Measurements from ENCODE around the gene GLO1. TPM values are rescaled to one million over a fixed set of nuclear protein-coding genes. Genes with fewer than 3 reads are reported as not detected.

The GLO1 gene
- total RNA-seq, 1 experiment from 2014 or later = 147 TPM

DNA sequence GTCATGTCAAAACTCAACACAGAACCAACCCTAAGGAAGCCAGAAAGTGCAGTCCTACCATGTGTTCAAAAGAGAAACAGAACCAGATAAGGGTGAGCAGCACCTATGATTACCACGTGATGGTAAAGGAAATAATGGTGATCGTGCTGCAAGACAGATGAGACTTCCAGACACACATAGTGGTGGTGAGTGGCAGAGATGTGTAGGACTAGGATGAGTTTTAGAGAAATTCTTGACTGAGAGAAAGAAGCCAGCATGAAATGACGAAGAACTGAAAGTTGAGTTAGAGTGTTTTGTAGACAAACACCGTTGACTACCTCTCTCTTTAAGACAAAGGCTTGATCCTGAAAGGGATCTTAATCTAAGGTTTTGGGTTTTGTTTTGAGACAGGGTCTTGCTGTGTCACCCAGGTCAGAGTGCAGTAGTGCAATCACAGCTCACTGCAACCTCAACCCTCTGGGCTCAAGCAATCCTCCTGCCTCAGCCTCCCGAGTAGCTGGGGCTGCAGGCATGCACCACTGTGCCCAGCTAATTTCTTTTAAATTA is 52.7 kb downstream of the GLO1 start:
- H3K36me3 Mint-ChIP-seq (ENCODE audit: insufficient read depth, unreplicated experiment) = no peaks in the 10 kb centered on the region
- TF ChIP-seq CTCF (IDR thresholded peaks at IDR 0.05; ENCODE audit: unreplicated experiment) = no peak
- H3K4me1 Mint-ChIP-seq (ENCODE audit: low read depth, unreplicated experiment) = no peaks in the 10 kb centered on the region
- H3K27ac Mint-ChIP-seq (ENCODE audit: unreplicated experiment) = no peak overlapping the region
- DNase-seq = no peak
- H3K27me3 Mint-ChIP-seq (ENCODE audit: unreplicated experiment) = no peaks in the 10 kb centered on the region
- no peaks in the 10 kb centered on the region for H3K9me3 Mint-ChIP-seq (ENCODE audit: low read depth, unreplicated experiment)
- CTCF ChIA-PET = interaction anchor here (0.8 kb wide), 1 partner anchor 10 kb away, joined by 3 read pairs; no protein-coding TSS in a partner anchor
- no TSS peak for BruUV-seq (replicated peaks)
- no peak overlapping the region for H3K4me3 Mint-ChIP-seq (ENCODE audit: low read depth, unreplicated experiment)
- intact Hi-C loops (cut with micrococcal nuclease; ENCODE audit: unreplicated experiment) = no loop called here

GRCh38 chr6:38649744-38650143 is 53.2 kb downstream of the GLO1 start:
- CTCF ChIA-PET = interaction anchor here (0.6 kb wide), 1 partner anchor 506 kb away, joined by 3 read pairs; no protein-coding TSS in a partner anchor
- Mint-ChIP-seq H3K4me1 (ENCODE audit: low read depth, unreplicated experiment) (no peaks in the 10 kb centered on the region), H3K9me3 (ENCODE audit: low read depth, unreplicated experiment) (no peaks in the 10 kb centered on the region), H3K36me3 (ENCODE audit: insufficient read depth, unreplicated experiment) (no peaks in the 10 kb centered on the region), H3K27me3 (ENCODE audit: unreplicated experiment) (no peaks in the 10 kb centered on the region), H3K4me3 (ENCODE audit: low read depth, unreplicated experiment) (no peak overlapping the region), H3K27ac (ENCODE audit: unreplicated experiment) (no peak overlapping the region)
- no peak for DNase-seq
- intact Hi-C loops (cut with micrococcal nuclease; ENCODE audit: unreplicated experiment) = no loop called here
- TF ChIP-seq CTCF (IDR thresholded peaks at IDR 0.05; ENCODE audit: unreplicated experiment) = no peak
- no TSS peak for BruUV-seq (replicated peaks)

DNA sequence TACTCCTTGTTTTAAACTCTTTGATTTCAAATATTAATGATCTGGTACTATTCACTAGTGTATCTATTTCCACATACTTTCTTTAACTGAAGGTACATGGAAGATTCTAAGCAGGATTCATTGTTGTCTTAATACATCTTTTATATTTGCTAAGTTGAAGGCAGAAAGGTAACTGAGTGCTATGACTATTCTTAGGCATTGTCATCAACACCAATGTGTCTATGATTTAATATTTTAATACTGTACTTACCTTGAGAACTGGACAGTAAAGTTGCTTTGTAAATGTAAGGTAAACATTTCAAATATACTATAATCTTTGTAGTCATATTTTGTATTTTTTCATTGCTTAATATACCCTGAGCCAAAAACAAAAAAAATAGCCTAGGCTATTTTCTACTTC is 54.3 kb downstream of the GLO1 start:
- Mint-ChIP-seq H3K36me3 (ENCODE audit: insufficient read depth, unreplicated experiment) (no peaks in the 10 kb centered on the region), H3K9me3 (ENCODE audit: low read depth, unreplicated experiment) (no peaks in the 10 kb centered on the region), H3K4me1 (ENCODE audit: low read depth, unreplicated experiment) (no peaks in the 10 kb centered on the region), H3K27ac (ENCODE audit: unreplicated experiment) (no peak overlapping the region), H3K4me3 (ENCODE audit: low read depth, unreplicated experiment) (no peak overlapping the region), H3K27me3 (ENCODE audit: unreplicated experiment) (no peaks in the 10 kb centered on the region)
- TF ChIP-seq CTCF (IDR thresholded peaks at IDR 0.05; ENCODE audit: unreplicated experiment) = no peak
- intact Hi-C loops (cut with micrococcal nuclease; ENCODE audit: unreplicated experiment) = no loop called here
- CTCF ChIA-PET = no interaction called here
- DNase-seq = no peak
- BruUV-seq (replicated peaks) = no TSS peak

- CTCF ChIA-PET = no interaction called here
- BruUV-seq (replicated peaks) = no TSS peak
- H3K27ac Mint-ChIP-seq (ENCODE audit: unreplicated experiment) = no peak overlapping the region
- no peaks in the 10 kb centered on the region for H3K4me1 Mint-ChIP-seq (ENCODE audit: low read depth, unreplicated experiment)
- intact Hi-C loops (cut with micrococcal nuclease; ENCODE audit: unreplicated experiment) = no loop called here
- H3K4me3 Mint-ChIP-seq (ENCODE audit: low read depth, unreplicated experiment) = no peak overlapping the region
- H3K27me3 Mint-ChIP-seq (ENCODE audit: unreplicated experiment) = no peaks in the 10 kb centered on the region
- H3K9me3 Mint-ChIP-seq (ENCODE audit: low read depth, unreplicated experiment) = no peaks in the 10 kb centered on the region
- no peak for DNase-seq
- H3K36me3 Mint-ChIP-seq (ENCODE audit: insufficient read depth, unreplicated experiment) = no peaks in the 10 kb centered on the region
- TF ChIP-seq CTCF (IDR thresholded peaks at IDR 0.05; ENCODE audit: unreplicated experiment) = no peak
These were observed 56.6 kb downstream of the GLO1 start for GRCh38 chr6:38646166-38646878.
